Measurements from ENCODE around the gene KDM6B.
"Not testable (repeated sequence)": the region's sequence is repeated elsewhere in the genome, so short reads cannot be mapped to it uniquely, and the experiment has no call there.

Gene KDM6B, protein sequence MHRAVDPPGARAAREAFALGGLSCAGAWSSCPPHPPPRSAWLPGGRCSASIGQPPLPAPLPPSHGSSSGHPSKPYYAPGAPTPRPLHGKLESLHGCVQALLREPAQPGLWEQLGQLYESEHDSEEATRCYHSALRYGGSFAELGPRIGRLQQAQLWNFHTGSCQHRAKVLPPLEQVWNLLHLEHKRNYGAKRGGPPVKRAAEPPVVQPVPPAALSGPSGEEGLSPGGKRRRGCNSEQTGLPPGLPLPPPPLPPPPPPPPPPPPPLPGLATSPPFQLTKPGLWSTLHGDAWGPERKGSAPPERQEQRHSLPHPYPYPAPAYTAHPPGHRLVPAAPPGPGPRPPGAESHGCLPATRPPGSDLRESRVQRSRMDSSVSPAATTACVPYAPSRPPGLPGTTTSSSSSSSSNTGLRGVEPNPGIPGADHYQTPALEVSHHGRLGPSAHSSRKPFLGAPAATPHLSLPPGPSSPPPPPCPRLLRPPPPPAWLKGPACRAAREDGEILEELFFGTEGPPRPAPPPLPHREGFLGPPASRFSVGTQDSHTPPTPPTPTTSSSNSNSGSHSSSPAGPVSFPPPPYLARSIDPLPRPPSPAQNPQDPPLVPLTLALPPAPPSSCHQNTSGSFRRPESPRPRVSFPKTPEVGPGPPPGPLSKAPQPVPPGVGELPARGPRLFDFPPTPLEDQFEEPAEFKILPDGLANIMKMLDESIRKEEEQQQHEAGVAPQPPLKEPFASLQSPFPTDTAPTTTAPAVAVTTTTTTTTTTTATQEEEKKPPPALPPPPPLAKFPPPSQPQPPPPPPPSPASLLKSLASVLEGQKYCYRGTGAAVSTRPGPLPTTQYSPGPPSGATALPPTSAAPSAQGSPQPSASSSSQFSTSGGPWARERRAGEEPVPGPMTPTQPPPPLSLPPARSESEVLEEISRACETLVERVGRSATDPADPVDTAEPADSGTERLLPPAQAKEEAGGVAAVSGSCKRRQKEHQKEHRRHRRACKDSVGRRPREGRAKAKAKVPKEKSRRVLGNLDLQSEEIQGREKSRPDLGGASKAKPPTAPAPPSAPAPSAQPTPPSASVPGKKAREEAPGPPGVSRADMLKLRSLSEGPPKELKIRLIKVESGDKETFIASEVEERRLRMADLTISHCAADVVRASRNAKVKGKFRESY (N-terminal part only)

DNA sequence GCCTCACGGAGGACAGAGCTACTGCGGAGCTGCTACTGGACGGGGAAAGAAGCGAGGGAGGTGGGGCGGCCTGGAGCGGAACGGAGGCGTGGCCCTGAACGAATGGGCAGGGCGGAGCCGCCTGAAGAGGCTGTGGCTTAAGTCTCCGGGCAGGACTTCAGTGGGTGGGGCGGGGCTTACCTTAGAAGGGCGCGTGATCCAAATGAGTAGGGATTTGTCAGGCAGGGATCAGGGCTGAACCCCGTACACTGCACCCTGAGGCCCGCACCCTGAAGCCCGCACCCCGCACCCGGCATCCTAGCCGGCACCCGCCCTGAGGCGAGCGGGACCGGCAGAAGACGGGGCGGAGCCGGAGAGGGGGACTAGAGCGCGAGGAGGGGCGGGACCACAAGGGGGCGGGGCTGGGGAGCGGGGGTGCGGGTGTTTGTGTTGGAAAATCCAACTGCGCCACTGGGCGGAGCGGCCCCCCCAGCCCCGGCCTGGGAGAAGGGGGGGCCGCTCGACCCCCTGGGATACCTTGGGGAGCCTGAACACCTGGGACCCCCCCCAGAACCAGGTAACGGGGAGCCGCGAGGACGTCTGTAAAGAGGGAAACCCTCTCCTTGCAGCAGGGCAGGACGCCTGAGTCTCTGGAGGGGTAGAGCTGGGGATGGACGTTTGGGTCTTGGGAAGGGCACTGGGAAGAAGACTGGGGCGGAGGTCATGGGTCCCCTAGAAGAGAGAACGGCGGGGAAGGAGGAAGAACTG is at the start of gene KDM6B:
KDM6B (plus strand) TSS at position 423 of the 747 bp plus-strand sequence. CDS start 11,338 bp downstream, outside the sequence.
- peak; percentile 73 to 78 for DNase-seq (ENCODE audit: low read depth in 2 of 2, low spot score in 1 of 2)

DNA sequence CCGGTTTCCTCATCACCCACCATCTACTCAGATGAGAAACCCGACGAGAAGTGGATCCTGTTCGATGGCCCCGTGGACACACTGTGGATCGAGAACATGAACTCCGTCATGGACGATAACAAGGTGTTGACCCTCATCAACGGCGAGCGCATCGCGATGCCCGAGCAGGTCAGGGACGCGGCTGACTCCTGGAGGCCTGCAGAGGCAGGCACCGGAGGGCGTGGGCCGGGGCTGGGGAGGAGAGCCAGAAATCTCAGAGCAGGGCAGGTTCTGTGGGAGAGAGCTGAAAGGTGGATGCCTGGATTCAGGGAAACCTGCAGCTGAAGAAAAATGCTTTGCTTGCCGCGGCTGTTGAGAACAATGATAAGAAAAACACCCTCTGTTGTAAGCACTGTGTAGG is 47.2 kb upstream of the KDM6B start:
- DNase-seq (ENCODE audit: low read depth in 2 of 2, low spot score in 1 of 2): no peak

DNA sequence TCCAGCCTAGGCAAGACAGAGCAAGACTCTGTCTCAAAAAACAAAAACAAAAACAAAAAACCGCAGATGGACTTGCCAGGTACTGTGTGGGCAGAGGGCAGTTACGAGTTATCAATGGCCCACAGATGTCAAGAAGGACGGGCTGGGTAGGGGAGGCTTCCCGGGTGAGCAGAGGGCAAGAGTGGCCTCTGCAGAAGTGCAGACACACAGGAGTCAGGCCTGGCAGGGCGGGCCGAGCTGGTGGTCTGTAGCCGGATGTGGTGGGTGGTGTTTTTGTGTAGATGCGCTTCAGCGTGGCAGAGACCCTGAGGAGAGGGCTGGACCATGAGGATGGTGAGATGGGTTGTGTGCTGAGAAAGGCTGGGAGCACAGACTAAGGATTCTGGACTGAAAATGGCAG is 44.9 kb upstream of the KDM6B start:
- no peak for DNase-seq (ENCODE audit: low read depth in 2 of 2, low spot score in 1 of 2)

DNA sequence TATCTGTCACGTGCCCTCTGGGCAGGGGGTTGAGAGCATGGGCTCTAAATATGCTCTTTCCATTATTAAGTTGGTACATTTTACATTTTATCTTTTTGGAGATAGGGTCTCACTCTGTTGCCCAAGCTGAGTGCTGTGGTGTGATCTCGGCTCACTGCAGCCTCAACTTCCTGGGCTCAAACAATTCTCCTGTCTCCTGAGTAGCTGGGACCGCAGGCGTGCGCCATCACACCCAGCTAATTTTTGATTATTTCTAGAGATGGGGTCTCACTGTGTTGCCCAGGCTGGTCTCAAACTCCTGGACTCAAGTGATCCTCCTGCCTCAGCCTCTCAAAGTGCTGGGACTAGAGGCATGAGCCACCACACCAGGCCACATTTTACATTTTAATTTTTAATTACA is 43.9 kb upstream of the KDM6B start:
- no peak for DNase-seq (ENCODE audit: low read depth in 2 of 2, low spot score in 1 of 2)

DNA sequence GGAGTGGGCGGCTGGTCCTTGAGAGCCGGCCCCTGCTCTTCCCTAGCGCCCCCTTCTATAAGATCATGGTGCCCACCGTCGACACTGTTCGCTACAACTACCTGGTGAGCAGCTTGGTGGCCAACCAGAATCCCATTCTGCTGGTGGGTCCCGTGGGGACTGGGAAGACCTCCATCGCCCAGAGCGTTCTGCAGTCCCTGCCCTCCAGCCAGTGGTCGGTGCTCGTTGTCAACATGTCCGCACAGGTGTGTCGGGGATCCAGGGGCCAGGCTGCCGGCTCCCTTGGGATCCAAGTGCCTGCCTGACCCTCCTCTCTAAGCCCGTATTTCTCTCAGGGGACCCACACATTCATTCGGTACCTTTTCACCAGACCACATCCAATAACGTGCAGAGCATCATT is 41.4 kb upstream of the KDM6B start:
- DNase-seq (ENCODE audit: low read depth in 2 of 2, low spot score in 1 of 2): no peak

DNA sequence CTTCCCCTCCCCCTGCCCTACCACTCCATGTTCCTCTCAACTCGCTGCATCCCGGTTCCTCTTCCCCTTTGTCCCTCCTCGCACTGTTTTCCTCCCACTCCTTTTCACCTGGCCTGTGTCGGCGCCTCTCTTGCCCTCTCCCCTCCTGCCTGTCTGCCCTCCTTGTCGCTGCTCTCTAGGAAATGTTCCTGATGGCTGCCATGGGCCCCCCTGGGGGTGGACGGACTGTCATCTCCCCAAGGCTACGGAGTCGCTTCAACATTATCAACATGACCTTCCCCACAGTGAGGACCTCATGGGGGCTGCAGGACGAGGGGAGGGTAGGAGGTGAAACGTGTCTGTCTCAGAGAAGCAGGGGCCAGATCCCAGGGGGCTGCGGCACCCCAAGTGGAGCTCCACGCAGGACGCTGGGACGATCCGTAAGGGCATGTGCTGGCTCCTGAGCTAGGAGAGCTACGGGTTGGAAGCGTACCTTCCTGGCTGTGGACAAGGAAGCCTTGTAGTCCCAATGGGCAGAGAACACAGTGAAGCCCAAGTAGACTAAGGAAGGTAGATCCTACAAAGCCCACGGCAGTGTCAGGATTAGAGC is 39.8 kb upstream of the KDM6B start:
- no peak for DNase-seq (ENCODE audit: low read depth in 2 of 2, low spot score in 1 of 2)

DNA sequence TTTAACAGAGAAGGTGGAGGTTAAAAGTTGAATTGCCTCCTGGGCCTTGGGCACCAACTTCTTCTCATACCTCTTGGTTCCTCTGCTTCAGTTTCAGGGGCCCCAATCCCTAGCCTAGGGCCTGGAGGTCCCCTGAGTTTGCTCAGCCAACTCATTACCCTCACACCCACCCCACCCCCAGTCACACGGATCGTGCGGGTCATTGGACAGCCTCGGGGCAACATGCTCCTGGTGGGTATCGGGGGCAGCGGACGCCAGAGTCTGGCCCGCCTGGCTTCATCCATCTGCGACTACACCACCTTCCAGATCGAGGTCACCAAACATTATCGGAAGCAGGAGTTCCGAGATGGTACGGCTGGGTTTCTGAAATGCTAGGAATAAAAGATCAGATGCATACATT is 36.0 kb upstream of the KDM6B start:
- DNase-seq (ENCODE audit: low read depth in 2 of 2, low spot score in 1 of 2): no peak

DNA sequence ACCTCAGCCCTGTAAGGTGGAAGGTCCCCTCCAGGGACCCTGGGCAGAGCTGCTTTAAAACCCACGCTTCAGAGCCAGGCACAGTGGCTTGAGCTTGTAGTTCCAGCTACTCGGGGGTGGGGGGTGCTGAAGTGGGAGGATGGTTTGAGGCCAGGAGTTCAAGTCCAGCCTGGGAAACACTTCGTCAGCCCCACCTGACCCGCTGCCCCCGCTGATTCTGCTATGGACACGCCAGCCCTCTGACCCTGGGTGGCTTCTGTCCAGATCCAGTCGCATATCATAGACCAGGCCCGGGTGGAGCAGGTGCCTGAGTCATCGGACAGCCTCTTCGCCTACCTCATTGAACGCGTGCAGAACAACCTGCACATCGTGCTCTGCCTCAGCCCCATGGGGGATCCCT is 35.2 kb upstream of the KDM6B start:
- no peak for DNase-seq (ENCODE audit: low read depth in 2 of 2, low spot score in 1 of 2)

DNA sequence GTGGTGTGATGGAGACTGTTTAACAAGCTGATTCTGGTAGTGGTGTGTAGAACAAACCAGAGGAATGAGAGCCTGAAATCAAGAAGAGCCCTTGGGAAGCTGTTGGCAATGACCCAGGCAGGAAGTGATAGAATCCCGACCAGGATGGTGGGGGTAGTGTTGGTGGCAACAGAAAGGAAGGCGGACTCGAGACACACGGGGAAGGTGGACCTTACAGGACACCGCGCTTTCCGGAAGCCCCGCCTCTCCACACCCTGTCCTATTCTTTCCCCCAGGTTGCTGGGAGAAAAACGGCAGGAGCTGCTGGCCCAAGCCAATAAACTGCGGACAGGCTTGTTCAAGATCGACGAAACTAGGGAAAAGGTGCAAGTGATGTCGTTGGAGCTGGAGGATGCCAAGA is 30.0 kb upstream of the KDM6B start:
- DNase-seq (ENCODE audit: low read depth in 2 of 2, low spot score in 1 of 2): no peak

DNA sequence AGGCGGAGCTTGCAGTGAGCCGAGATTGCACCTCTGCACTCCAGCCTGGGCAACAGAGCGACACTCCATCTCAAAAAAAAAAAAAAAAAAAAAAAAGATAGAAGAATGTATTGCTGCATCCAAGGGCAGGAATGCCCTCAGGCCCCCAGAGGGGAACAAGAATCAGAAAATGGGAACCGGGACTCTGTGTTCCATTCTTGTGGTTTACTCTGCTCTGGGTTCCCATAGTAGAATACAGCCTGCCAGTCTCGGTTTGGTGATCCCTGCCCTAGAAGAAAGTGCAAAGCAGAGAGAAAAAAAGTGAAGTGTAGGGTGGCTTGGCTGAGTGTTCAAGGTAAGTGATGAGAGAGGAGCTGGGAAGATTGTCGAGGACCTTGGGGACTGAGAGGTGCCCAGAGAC is 27.4 kb upstream of the KDM6B start:
- DNase-seq (ENCODE audit: low read depth in 2 of 2, low spot score in 1 of 2): no peak

DNA sequence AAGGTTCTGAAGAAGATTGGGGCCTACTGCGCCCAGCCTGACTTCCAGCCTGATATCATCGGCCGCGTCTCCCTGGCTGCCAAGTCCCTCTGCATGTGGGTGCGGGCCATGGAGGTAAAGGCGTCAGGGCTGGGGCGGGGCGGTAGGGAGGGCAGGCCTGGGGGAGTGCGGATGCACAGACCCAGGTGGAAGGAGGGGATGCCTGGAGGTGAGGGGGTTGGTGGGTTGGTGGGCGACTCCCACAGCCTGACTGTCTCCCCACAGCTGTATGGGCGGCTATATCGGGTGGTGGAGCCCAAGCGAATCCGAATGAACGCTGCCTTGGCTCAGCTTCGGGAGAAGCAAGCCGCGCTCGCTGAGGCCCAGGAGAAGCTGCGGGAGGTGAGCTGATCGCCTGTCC is 26.8 kb upstream of the KDM6B start:
- DNase-seq (ENCODE audit: low read depth in 2 of 2, low spot score in 1 of 2): no peak

DNA sequence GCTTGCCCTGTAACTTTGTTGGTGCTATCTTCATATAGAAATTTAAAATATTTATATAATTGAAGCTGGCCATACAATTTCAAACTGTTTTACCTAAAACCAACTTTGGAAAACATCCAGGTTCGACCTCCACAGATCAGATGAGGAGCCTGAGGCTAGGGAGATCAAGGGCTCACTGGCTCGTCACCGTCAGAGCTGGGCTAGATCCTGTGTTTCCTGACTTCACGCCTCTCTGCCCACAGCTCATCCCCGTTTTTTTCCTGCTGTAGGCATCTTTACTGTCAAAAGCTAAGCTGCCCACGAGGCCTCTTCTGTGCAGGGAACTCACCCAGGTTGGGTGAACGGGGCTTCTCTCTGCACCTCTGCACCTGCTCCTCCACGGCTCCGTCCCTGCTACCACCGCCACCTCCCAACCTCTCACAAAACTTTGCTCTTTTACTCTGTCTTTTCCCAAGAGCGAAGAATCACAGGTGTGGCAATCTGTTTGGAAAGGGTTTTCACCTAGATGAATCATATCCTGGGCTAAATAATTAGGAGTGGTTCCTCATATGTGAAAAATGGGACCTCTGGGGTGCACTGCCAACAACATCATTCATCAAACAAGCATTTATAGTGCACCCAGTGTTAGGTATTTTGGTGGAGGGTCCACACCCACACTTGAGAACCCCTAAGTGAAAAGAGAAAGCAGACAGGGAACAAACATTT is 24.8 kb upstream of the KDM6B start:
- no peak for DNase-seq (ENCODE audit: low read depth in 2 of 2, low spot score in 1 of 2)

DNA sequence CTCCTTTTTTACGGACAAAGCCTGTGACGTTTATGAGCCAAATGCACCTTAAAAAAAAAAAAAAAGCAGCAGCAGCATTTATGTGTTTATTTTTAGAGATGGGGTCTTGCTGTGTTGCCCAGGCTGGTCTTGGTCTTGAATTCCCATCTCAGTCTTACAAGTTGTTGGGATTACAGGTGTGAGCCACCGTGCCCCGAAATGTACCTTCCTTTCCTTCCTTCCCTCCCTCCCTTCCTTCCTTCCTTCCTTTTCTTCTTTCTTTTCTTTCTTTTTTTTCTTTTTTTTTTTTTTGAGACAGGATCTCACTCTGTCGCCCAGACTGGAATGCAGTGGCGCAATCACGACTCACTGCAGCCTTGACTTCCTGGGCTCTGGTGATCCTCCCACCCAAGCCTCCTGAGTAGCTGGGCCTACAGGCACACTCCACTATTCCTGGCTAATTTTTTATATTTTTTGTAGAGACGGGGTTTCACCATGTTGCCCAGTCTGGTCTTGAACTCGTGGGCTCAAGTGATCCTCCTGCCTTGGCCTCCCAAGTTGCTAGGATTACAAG is 24.1 kb upstream of the KDM6B start:
- not testable (repeated sequence) for DNase-seq (ENCODE audit: low read depth in 2 of 2, low spot score in 1 of 2)

DNA sequence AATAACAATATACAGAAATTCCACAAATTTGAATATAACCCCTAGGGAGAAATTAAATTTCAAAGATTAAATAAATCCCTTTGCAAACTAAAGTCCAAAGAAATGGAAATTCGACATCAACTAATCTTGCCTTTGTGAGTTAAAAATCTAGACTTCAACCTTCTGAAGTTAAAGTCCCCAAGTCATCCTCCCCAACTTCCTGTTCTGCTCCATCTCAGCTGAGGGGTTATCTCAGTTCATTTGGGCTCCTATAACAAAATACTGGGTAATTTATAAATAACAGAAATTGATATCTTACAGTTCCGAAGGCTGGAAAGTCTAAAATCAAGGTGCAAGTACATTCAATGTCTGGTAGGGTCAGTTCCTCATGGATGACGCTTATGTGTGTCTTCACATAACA is 22.8 kb upstream of the KDM6B start:
- no peak for DNase-seq (ENCODE audit: low read depth in 2 of 2, low spot score in 1 of 2)

DNA sequence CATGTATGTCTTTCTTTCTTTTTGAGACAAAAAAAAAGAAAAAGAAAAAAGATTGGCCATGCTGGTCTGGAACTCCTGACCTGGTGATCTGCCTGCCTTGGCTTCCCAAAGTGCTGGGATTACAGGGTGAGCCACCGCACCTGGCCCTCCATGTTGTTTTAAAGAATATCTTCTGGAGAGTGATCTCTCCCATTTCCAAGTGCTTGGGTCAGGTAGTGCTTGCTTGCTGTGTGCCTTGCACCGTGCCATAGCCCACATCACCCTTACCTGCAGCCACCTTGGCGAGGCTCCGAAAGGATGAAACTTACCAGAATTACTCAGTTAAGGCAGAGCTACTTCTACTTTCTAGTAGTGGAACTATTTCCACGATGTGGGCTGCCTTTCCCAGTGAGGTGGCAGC is 19.0 kb upstream of the KDM6B start:
- DNase-seq (ENCODE audit: low read depth in 2 of 2, low spot score in 1 of 2): no peak

DNA sequence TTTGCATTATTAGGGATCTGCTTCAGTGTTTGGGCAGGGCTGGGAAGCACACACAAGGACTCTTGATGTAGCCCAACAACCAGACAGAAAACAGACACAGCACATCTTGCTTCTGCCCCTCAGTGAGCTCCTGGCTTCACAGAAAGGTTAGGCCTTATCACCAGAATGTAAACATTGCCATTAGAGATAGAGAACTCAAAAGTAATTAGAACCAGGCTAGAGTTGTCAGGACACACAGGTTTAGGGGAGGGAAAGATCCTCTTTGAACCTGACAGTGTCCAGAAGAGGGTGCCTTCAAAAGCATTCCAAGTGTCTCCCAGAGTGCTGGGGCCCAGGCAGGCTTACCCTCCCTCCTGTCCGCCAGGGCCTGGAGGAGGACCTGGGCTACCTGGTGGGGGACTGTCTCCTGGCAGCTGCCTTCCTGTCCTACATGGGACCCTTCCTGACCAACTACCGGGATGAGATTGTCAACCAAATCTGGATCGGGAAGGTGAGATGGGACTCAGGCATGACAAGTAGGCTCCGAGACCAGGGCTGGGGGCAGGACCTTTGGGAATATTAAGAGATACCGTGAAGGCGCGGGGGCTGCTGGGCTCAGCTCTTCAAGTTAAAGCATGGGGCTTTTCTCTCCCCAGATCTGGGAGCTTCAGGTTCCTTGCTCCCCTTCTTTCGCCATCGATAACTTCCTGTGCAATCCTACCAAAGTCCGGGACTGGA is 16.9 kb upstream of the KDM6B start:
- no peak for DNase-seq (ENCODE audit: low read depth in 2 of 2, low spot score in 1 of 2)

DNA sequence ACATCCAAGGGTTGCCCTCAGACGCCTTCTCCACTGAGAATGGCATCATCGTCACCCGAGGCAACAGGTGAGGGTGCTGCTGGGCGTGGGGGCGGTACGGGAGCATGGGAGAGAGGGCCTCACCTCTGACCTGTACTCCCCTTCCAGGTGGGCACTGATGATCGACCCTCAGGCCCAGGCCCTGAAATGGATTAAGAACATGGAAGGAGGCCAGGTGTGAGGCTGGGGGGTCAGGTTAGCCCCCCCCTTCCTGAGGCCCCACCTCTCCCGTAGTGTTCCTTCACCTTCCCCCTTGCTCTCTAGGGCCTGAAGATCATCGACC is 16.4 kb upstream of the KDM6B start:
- no peak for DNase-seq (ENCODE audit: low read depth in 2 of 2, low spot score in 1 of 2)

DNA sequence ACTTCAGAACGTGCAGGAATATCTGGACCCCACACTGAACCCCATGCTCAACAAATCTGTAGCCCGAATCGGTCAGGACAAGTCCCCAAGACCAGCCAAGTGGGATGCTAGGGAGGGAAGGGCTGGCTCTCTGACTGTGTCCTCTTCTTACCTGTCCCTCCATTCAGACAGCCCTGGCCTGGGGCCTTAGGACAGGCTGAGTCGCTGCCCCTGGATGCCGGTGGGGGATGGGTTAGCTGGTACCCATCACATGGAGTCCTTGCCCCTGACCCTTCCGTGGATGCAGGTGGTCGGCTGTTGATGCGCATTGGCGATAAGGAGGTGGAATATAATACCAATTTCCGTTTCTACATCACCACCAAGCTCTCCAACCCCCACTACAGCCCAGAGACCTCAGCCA is 16.0 kb upstream of the KDM6B start:
- no peak for DNase-seq (ENCODE audit: low read depth in 2 of 2, low spot score in 1 of 2)
